NCI-H774 (cell line): ENCODE results near the gene SH3TC1.
A peak's percentile ranks its signal among the peaks of the same experiment; 100 is the strongest.

Source experiments
- DNase-seq: peaks from one replicate; lab custom pipeline; 2025; lab: John Stamatoyannopoulos, UW

SH3TC1 gene

GRCh38 chr4:8163436-8164193 lies 35.5 kb upstream of the SH3TC1 start:
- no peak for DNase-seq

- DNase-seq: no peak
Observed at GRCh38 chr4:8164194-8164565, 34.9 kb upstream of the SH3TC1 start.

DNA sequence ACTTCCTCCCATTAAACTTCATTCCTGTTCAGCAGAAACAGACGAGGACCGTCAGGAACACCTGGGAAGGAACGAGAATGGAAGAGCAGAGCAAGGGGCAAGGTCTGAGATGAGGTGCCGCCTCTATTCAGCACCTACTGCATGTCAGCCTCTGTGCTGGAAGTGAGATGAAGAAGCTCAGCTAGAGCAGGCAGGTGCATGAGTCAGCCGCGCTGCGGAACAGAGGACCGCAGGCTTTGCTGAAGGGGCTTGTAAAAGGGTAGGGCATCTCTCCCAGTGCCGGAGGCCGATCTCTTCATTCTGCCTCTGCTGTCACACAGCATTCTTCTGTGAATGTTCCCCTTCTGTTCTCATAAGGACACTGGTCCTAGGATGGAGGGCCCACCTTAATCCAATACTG lies 34.4 kb upstream of the SH3TC1 start:
- DNase-seq: no peak

DNA sequence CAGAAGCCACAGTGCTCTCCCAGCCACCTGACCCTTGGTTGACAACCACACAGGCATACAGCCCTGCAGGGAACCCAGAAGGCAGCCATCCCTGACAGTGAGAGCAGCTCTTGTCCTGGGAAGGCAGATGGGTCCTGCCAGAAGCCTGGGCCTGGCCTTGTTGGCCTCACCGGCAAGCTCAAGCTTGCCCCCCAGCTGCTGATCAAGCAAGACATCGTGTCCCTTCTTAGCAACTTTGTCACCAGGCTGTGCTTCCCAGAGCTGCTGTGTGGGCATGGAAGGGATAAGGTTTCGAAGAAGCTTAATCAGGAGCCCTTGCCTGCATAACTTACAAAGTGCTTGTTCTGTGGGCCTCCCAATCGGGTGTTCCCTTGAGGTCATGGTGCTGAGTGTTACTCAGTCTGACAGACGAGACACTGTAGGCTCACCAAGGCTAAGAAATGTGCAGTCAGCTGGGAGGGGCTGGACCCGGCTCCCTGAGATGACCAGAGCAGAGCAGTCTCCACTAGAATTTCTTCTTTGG lies 33.7 kb upstream of the SH3TC1 start:
- DNase-seq: no peak

GRCh38 chr4:8167291-8167690 lies 31.8 kb upstream of the SH3TC1 start:
- no peak for DNase-seq

DNA sequence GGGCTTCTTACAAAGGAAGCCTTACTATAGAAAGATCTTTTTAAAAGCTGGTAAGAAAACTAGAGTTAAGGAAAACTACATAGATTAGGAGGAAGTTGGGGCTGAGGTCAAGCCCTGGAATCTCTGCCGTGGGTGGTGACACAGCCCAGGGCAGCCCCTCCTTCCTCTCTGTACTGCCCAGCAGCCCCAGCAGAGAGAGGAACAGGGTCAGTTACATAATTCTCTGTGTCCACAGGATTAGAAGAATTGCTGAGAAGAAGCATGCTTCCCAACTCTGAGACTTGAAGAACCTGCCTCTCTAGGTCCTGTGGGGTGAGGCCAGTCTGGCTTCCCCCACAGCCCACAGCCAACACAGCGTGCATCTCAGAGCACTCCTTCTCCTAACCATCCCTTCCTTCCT lies 31.3 kb upstream of the SH3TC1 start:
- no peak for DNase-seq

- DNase-seq: no peak
Observed at GRCh38 chr4:8168232-8168631, 30.9 kb upstream of the SH3TC1 start.

GRCh38 chr4:8168832-8169598 lies 30.1 kb upstream of the SH3TC1 start:
- no peak for DNase-seq

- DNase-seq: no peak
Observed at GRCh38 chr4:8169763-8170162, 29.3 kb upstream of the SH3TC1 start.

DNA sequence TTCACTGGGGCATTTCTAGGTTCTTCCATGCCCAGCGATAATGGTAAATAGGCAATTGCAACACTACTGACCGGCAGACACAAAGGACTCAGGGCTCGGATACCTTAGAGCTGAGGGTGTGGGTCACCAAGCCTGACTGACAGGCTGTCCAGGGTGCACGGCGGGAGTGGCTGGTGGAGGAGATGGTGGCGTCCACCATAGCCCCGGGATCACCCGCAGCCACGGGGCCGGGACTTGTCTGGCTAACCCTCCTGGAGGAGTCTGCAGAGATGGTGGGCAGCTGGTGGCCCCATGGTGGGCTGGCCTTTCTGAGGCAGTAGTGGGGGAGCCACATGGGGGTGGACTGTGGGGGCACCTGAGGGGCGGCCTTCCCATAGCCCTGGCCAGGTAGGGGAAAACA lies 28.7 kb upstream of the SH3TC1 start:
- no peak for DNase-seq

DNA sequence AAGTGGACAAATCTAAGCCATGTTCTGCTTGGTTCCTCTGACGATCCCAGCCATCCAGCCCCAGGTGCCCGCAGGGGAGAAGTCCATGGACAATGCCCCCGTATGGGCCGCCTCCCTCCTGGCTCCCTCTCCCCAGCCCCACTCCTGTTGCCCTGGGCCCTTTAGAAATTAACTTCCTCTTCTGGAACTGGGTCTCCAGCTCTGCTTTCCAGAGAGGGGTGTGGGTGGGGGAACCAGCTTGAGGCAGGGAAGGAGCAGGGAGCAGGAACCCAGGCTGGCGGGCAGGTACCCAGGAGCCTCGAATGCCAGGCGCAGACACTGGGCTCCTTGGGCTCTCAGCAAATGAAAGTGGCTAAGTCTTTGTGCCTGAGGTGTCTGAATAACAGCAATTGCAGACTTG lies 27.8 kb upstream of the SH3TC1 start:
- no peak for DNase-seq

DNA sequence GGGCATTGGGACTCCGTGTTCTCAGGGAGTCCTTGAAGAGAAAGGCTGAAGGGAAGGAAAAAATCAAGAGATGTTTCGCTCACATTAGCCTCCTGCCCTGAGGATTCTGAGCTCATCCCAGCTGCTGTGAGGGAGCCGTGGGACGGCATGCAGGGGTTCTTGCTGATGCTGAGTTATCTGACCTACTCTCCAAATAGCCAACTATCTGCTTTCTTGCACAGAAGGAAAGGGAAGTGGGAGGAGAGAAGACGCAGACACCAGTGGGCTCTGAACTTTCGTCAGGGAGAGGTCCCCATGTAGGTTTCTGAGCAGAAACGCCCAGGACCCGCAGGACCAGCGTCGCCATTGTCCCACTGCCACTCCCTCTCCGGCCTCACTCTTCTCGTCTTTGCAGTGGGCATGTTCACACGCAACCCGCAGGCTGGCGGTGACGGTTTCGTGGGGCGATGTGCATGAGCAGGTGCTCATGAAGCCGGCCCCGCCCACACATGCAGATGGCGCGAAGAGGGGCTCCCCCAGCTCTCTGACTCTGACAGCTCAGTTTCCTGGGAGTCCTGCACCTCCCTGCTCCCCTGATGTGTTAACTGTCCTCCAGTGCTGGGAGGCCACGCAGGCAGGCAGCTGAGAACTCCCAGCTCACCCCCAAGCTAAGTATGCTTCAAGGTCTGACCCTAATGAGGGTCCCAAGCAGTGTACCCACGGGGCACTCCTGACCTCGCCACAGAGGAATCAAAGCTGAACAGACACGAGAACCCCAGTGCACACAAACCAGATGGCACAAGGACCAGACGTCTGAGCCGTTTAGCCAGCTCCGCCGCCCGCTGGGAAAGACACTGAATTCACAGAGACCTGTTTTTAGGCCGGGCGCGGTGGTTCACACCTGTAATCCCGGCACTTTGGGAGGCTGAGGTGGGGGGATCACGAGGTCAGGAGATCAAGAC lies 26.8 kb upstream of the SH3TC1 start:
- DNase-seq: no peak

DNA sequence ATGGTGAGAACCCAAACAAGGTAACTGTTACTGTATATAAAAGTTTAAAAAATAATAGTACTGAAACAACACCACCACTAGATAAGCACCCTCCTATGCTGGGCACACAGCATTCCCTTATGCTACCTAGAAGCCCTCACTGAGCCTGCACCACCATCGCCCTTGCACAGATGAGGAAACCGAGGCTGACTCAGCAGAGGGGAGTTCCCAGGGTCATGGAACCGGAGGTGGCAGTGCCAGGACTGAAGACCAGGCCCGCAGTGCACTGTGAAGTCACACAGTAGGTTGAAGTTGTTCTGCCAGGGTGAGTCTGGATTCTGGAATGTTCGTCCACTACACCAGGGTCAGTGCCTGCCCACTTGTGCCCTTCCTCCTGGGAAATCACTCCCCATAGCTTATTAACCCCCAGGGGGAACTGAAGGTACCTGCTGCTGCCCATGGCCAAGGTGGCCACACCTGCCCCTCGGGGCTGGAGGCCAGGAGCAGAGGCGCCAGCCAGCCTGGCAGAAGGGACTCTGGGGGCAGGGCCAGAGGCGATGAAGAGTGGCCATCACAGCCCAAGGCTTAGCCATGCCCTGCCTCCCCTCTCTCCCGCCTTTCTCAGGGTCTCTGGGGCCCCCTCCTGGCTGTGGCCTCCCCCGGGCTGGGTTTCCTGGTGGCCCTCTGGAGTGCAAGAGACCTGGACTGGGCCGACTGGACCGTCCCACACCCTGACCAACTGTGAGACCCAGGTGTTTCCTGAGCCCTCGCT lies 25.4 kb upstream of the SH3TC1 start:
- no peak for DNase-seq

DNA sequence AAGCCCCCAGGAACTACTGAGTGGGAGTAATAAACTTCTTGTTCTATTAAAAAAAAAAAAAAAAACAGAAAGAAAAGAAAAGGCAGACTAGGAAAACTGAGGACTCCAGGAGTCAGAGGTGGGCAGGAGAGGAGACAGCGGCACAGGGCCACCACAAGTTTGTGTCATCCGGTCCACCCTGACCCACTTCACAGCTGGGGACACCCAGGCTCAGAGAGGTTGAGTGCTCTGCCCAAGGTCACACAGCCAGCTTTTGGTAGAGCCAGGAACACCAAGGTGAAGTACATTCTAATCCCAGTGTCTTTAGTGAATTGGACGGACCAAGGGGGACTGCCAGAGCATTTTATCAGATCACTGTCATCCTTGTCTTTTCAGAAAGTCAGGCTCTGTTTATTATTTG lies 24.1 kb upstream of the SH3TC1 start:
- no peak for DNase-seq

DNA sequence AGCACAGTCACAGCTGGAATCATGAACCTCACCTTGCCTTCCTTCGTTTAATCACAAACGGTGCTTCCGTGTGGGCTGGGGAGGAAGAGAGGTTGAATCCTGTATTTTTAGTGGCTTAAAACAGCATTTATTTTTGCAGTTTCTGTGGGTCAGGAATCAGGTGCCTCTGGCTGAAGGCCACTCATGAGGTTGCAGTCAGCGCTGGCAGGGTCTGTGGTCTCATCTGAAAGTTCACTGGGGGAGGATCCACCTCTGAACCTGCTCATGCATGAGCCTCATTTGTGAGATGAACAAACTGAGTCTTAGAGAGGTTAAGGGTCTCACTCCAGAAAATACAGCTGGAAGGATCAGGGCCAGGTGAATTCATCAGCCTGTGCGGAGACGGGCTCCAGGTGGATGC lies 23.4 kb upstream of the SH3TC1 start:
- DNase-seq: no peak

DNA sequence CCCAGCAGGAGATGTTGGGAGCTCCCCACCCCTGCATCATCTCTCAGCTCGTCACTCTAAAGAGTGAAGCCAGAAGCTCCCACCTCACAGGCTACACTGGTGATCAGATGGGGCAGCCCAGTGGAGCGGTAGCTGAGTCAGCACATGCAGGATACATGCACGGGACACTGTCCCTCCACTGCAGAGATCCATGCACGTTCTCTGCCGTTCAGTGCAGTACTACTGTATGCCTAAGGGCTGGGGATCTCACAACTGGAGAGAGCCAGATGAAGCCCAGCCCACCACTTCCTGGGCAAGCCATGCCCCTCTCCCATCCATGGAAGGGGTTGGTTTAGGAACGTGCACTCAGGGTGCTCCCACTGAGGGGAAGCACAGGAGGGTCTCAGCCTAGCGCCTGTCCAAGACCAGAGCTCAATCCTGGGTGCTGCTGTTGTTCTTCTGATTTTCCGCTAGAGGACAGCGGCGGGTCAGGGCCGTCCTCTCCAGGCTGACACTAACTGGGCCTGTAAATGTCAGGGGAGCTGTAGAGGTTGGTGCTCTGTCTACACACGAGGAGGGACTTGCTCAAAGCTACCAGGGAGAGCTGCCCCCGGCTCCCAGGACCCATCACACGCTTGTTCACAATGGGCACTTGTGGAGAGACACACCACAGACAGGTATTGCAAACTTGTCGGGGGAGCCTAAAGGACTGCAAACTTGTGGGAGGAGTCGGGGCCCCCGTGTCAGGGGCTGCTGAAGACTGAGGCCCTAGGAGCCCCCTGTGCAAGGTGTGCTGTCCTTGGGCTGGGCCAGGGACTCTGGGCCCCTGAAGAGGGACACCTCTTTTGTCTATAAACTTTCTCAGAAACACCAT lies 22.3 kb upstream of the SH3TC1 start:
- DNase-seq: peak; percentile 14

- no peak for DNase-seq
Observed at GRCh38 chr4:8177552-8177951, 21.5 kb upstream of the SH3TC1 start.

DNA sequence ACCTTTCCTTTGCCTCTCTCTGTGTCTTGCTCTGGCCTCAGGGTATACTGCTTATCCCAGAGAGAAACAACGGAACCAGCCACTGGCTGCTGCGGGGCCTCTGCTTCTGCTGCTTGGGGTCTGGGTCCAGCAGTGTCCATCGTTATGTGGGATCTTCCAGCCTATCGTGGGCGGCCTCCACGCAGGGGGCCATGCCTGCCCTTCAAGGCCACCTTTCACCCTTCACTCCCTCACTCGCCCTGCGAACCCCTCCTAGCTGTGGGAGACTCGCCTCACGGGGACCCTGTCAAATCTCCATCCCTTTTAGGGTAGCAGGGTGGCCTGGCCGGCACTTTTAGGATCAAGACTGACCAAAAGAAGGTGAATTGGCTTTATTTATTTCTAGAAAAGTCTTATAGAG lies 21.1 kb upstream of the SH3TC1 start:
- DNase-seq: no peak

- no peak for DNase-seq
Observed at GRCh38 chr4:8179074-8179473, 20.0 kb upstream of the SH3TC1 start.

GRCh38 chr4:8179771-8180170 lies 19.3 kb upstream of the SH3TC1 start:
- DNase-seq: no peak
